HCT116 (cell line): ENCODE results near the gene ADAMTS3.

Experiments
- ATF3 ChIP-seq: IDR thresholded peaks from 2 replicates; pipeline ENCODE4 v1.6.1; 2012
- CBX3 ChIP-seq: IDR thresholded peaks from 2 replicates; pipeline ENCODE4 v1.6.1; 2012; ENCODE audit warnings: low read depth
- CEBPB ChIP-seq: IDR thresholded peaks from 2 replicates; pipeline ENCODE4 v1.6.1; 2012; ENCODE audit warnings: low read depth
- CTCF ChIP-seq, 3 experiments: fragments of 200-600 bp in 1 of 3; sonication (generic) in 1 of 3; IDR thresholded peaks in 2 of 3; conservative IDR thresholded peaks in 1 of 3; 2 replicates each; pipeline ENCODE4 v1.5.1; 2012 to 2017; ENCODE audit warnings: low read depth in 2 of 3, low read length in 2 of 3, antibody characterized with exemption in 1 of 3, borderline replicate concordance in 1 of 3, control low read depth in 1 of 3, mild to moderate bottlenecking in 1 of 3, mixed read lengths in 1 of 3, mixed run types in 1 of 3, moderate library complexity in 1 of 3; ENCODE audit not compliant: insufficient read depth in 1 of 3
- EZH2phosphoT487 ChIP-seq: fragments of 200-600 bp; IDR thresholded peaks from 2 replicates; pipeline ENCODE4 v1.6.1; 2018; ENCODE audit warnings: antibody characterized with exemption, borderline replicate concordance
- MAX ChIP-seq: IDR thresholded peaks from 2 replicates; pipeline ENCODE4 v1.6.1; 2012
- POLR2A ChIP-seq: IDR thresholded peaks from 2 replicates; pipeline ENCODE4 v1.7.0; 2011; ENCODE audit warnings: borderline replicate concordance; ENCODE audit not compliant: insufficient read depth, insufficient read length; ENCODE audit errors: extremely low read depth
- POLR2AphosphoS5 ChIP-seq: IDR thresholded peaks from 2 replicates; pipeline ENCODE4 v1.6.1; 2011; ENCODE audit warnings: mild to moderate bottlenecking, low read depth, low read length, moderate library complexity
- RAD21 ChIP-seq: IDR thresholded peaks from 2 replicates; pipeline ENCODE4 v1.6.1; 2012; ENCODE audit warnings: low read depth, mild to moderate bottlenecking
- SIN3A ChIP-seq: IDR thresholded peaks from 2 replicates; pipeline ENCODE4 v1.6.1; 2012; ENCODE audit warnings: low read depth
- SP1 ChIP-seq: IDR thresholded peaks from 2 replicates; pipeline ENCODE4 v1.6.1; 2012; ENCODE audit warnings: low read depth
- YY1 ChIP-seq: IDR thresholded peaks from 2 replicates; pipeline ENCODE4 v1.6.1; 2011; ENCODE audit warnings: low read length, low read depth, moderate library complexity, mild to moderate bottlenecking; ENCODE audit not compliant: insufficient replicate concordance; ENCODE audit errors: extremely low read depth
- ZBTB33 ChIP-seq: IDR thresholded peaks from 2 replicates; pipeline ENCODE4 v1.6.1; 2011; ENCODE audit warnings: mild to moderate bottlenecking, low read length, moderate library complexity; ENCODE audit not compliant: insufficient replicate concordance; ENCODE audit errors: extremely low read depth
- ZNF274 ChIP-seq: fragments of 200-500 bp; sonication (Bioruptor generic); IDR thresholded peaks from 2 replicates; pipeline ENCODE4 v1.6.1; 2014; ENCODE audit warnings: mild to moderate bottlenecking, low read depth, low read length, inconsistent platforms

- TF ChIP-seq CTCF (IDR thresholded peaks at IDR 0.05 in 2 of 3, conservative IDR thresholded peaks at IDR 0.05 in 1 of 3; ENCODE audit: borderline replicate concordance in 1 of 3, insufficient read depth in 1 of 3, low read depth in 2 of 3, low read length in 2 of 3) (no peak), SIN3A (no peak), ZBTB33 (no peak), ZNF274 (no peak), YY1 (no peak), CEBPB (no peak), ATF3 (no peak), EZH2phosphoT487 (no peak), CBX3 (no peak), RAD21 (no peak), SP1 (no peak), POLR2AphosphoS5 (no peak), POLR2A (no peak), MAX (no peak)
Observed at GRCh38 chr4:72239487-72240116, 329.4 kb downstream of the ADAMTS3 start.
